ENCODE measurements around the gene TNFRSF14. TPM values are rescaled to one million over a fixed set of nuclear protein-coding genes. Genes with fewer than 3 reads are reported as not detected.

The TNFRSF14 gene
- polyA plus RNA-seq, 12 donors = 7.3 to 79.5 (median 11.0) TPM; not detected in 1

- no peak for DNase-seq
These were observed 41.5 kb downstream of the TNFRSF14 start for GRCh38 chr1:2597441-2598328.

GRCh38 chr1:2598329-2598931 is 42.3 kb downstream of the TNFRSF14 start:
- DNase-seq = no peak

- DNase-seq = no peak
These were observed 45.6 kb downstream of the TNFRSF14 start for GRCh38 chr1:2601721-2602303.

GRCh38 chr1:2602311-2602835 is 46.2 kb downstream of the TNFRSF14 start:
- no peak for DNase-seq

GRCh38 chr1:2602866-2603520 is 46.8 kb downstream of the TNFRSF14 start:
- no peak for DNase-seq

- DNase-seq = no peak
These were observed 47.5 kb downstream of the TNFRSF14 start for GRCh38 chr1:2603521-2604155.

GRCh38 chr1:2604156-2604843 is 48.1 kb downstream of the TNFRSF14 start:
- DNase-seq = no peak

- DNase-seq = no peak
These were observed 48.8 kb downstream of the TNFRSF14 start for GRCh38 chr1:2604844-2605508.

GRCh38 chr1:2605509-2606395 is 49.6 kb downstream of the TNFRSF14 start:
- DNase-seq = no peak

GRCh38 chr1:2606396-2606880 is 50.3 kb downstream of the TNFRSF14 start:
- no peak for DNase-seq

- no peak for DNase-seq
These were observed 50.9 kb downstream of the TNFRSF14 start for GRCh38 chr1:2606881-2607621.

GRCh38 chr1:2607641-2608091 is 51.5 kb downstream of the TNFRSF14 start:
- DNase-seq = peak; percentile 81

- no peak for DNase-seq
These were observed 53.3 kb downstream of the TNFRSF14 start for GRCh38 chr1:2609319-2610035.

GRCh38 chr1:2610036-2610959 is 54.1 kb downstream of the TNFRSF14 start:
- DNase-seq = no peak

- peak; percentile 25 for DNase-seq
These were observed 54.9 kb downstream of the TNFRSF14 start for GRCh38 chr1:2611031-2611501.
